Measurements from ENCODE around the gene WASF3. TPM values are rescaled to one million over a fixed set of nuclear protein-coding genes. Genes with fewer than 3 reads are reported as not detected.

The WASF3 gene
- total RNA-seq, 1 experiment from 2014 or later = 0.31 TPM

DNA sequence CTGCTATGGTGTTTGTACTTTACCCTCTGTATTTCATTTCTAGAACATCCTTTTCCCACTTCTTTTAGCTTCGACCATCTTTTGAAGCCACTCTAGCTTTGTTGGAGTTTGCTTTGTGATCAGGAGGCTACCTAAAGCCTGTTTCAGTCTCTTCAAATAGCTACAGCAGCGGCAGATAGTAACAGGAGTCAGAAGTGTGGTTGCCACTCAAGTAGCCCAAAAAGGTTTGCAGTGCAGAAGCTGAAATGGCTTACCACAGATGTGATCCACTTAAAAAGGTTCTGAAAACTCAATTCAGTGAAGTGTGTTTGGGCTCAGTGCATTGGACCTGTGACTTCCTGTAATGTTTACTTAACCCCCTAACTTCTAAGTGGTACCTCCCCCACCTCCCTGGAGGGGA lies 26.2 kb downstream of the WASF3 start:
- no peak for DNase-seq
- Histone ChIP-seq H3K9me3 (ENCODE audit: insufficient read depth, low read depth) (no peaks in the 10 kb centered on the region), H3F3A (ENCODE audit: insufficient read depth, low read depth) (no peaks in the 10 kb centered on the region), H3K4me2 (no peak overlapping the region), H2AFZ (no peak overlapping the region), H3K79me2 (ENCODE audit: low read depth) (no peaks in the 10 kb centered on the region), H3K27ac (no peak overlapping the region), H3K4me3 (no peak overlapping the region), H3K36me3 (ENCODE audit: low read depth) (no peaks in the 10 kb centered on the region), H3K27me3 (ENCODE audit: insufficient read depth, low read depth) (no peaks in the 10 kb centered on the region), H3K4me1 (replicated peaks; ENCODE audit: insufficient read depth) (no peaks in the 10 kb centered on the region), H3K9me2 (ENCODE audit: insufficient read depth) (no peaks in the 10 kb centered on the region), H4K20me1 (ENCODE audit: insufficient read depth) (no peaks in the 10 kb centered on the region)
- POLR2A ChIA-PET (ENCODE audit: unreplicated experiment) = no interaction called here
- intact Hi-C loops (cut with micrococcal nuclease; ENCODE audit: unreplicated experiment) = no loop called here
- CTCF ChIA-PET = no interaction called here
- TF ChIP-seq, protein P1, sequence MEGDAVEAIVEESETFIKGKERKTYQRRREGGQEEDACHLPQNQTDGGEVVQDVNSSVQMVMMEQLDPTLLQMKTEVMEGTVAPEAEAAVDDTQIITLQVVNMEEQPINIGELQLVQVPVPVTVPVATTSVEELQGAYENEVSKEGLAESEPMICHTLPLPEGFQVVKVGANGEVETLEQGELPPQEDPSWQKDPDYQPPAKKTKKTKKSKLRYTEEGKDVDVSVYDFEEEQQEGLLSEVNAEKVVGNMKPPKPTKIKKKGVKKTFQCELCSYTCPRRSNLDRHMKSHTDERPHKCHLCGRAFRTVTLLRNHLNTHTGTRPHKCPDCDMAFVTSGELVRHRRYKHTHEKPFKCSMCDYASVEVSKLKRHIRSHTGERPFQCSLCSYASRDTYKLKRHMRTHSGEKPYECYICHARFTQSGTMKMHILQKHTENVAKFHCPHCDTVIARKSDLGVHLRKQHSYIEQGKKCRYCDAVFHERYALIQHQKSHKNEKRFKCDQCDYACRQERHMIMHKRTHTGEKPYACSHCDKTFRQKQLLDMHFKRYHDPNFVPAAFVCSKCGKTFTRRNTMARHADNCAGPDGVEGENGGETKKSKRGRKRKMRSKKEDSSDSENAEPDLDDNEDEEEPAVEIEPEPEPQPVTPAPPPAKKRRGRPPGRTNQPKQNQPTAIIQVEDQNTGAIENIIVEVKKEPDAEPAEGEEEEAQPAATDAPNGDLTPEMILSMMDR (conservative IDR thresholded peaks at IDR 0.05) = no peak
- no peak for TF ChIP-seq EZH2 (IDR thresholded peaks at IDR 0.05; ENCODE audit: low read depth)
- BruUV-seq (replicated peaks) = no TSS peak

- no peaks in the 10 kb centered on the region for H4K20me1 ChIP-seq (ENCODE audit: insufficient read depth)
- ChIA-PET POLR2A (ENCODE audit: unreplicated experiment) (no interaction called here), CTCF (no interaction called here)
- no peaks in the 10 kb centered on the region for H3K9me2 ChIP-seq (ENCODE audit: insufficient read depth)
- H3K4me1 ChIP-seq (replicated peaks; ENCODE audit: insufficient read depth) = no peaks in the 10 kb centered on the region
- H3K36me3 ChIP-seq (ENCODE audit: low read depth) = no peaks in the 10 kb centered on the region
- intact Hi-C loops (cut with micrococcal nuclease; ENCODE audit: unreplicated experiment) = no loop called here
- no peaks in the 10 kb centered on the region for H3F3A ChIP-seq (ENCODE audit: insufficient read depth, low read depth)
- no TSS peak for BruUV-seq (replicated peaks)
- H3K4me2 ChIP-seq = no peak overlapping the region
- no peaks in the 10 kb centered on the region for H3K27me3 ChIP-seq (ENCODE audit: insufficient read depth, low read depth)
- no peak overlapping the region for H2AFZ ChIP-seq
- no peaks in the 10 kb centered on the region; the same call in 1 of the 2 replicates for H3K9me3 ChIP-seq (ENCODE audit: insufficient read depth, low read depth)
- no peak overlapping the region for H3K27ac ChIP-seq
- no peak for TF ChIP-seq EZH2 (IDR thresholded peaks at IDR 0.05; ENCODE audit: low read depth)
- TF ChIP-seq, protein P1 (conservative IDR thresholded peaks at IDR 0.05) = no peak
- no peak for DNase-seq
- H3K4me3 ChIP-seq = no peak overlapping the region
- no peaks in the 10 kb centered on the region for H3K79me2 ChIP-seq (ENCODE audit: low read depth)
Observed at GRCh38 chr13:26584713-26585112, 27.2 kb downstream of the WASF3 start.

GRCh38 chr13:26585136-26585535 lies 27.7 kb downstream of the WASF3 start:
- no peaks in the 10 kb centered on the region for H3K36me3 ChIP-seq (ENCODE audit: low read depth)
- BruUV-seq (replicated peaks) = no TSS peak
- no peaks in the 10 kb centered on the region for H3F3A ChIP-seq (ENCODE audit: insufficient read depth, low read depth)
- ChIA-PET POLR2A (ENCODE audit: unreplicated experiment) (no interaction called here), CTCF (no interaction called here)
- no peaks in the 10 kb centered on the region for H3K9me2 ChIP-seq (ENCODE audit: insufficient read depth)
- H3K4me1 ChIP-seq (replicated peaks; ENCODE audit: insufficient read depth) = no peaks in the 10 kb centered on the region
- no peak for DNase-seq
- no peak for TF ChIP-seq EZH2 (IDR thresholded peaks at IDR 0.05; ENCODE audit: low read depth)
- TF ChIP-seq, protein P1 (conservative IDR thresholded peaks at IDR 0.05) = no peak
- intact Hi-C loops (cut with micrococcal nuclease; ENCODE audit: unreplicated experiment) = no loop called here
- H3K27me3 ChIP-seq (ENCODE audit: insufficient read depth, low read depth) = no peaks in the 10 kb centered on the region
- H3K4me3 ChIP-seq = no peak overlapping the region
- H3K9me3 ChIP-seq (ENCODE audit: insufficient read depth, low read depth) = no peaks in the 10 kb centered on the region; the same call in 1 of the 2 replicates
- H3K4me2 ChIP-seq = no peak overlapping the region
- no peak overlapping the region for H2AFZ ChIP-seq
- H3K79me2 ChIP-seq (ENCODE audit: low read depth) = no peaks in the 10 kb centered on the region
- no peaks in the 10 kb centered on the region for H4K20me1 ChIP-seq (ENCODE audit: insufficient read depth)
- H3K27ac ChIP-seq = no peak overlapping the region
